PC-3 (cell line): ENCODE measurements around the gene EFCAB12. TPM values are rescaled to one million over a fixed set of nuclear protein-coding genes. Genes with fewer than 3 reads are reported as not detected.

Experiments
- ATAC-seq: fragments of 200-7000 bp; cut with Tn5 transposase; 2 replicates; pipeline ENCODE4 v1.9.1; 2020; ENCODE audit warnings: mild to moderate bottlenecking, moderate library complexity
- BruUV-seq: library from RNA; stranded (reverse); fragments of 400-500 nt; replicated peaks from 2 replicates; lab custom pipeline; 2021; lab: Mats Ljungman, UMichigan
- CTCF ChIA-PET: fragments of 300-600 bp; sonication (Branson Sonifier 250); formaldehyde crosslinking; loops from one replicate; lab custom pipeline; 2022; ENCODE audit warnings: antibody characterized with exemption; lab: Charles Lee
- POLR2A ChIA-PET: fragments of 300-600 bp; sonication (Branson Sonifier 250); formaldehyde crosslinking; loops from one replicate; lab custom pipeline; 2022; ENCODE audit warnings: antibody characterized with exemption; ENCODE audit not compliant: unreplicated experiment; lab: Charles Lee
- DNase-seq: peaks from one replicate; pipeline ENCODE4 v3.0.0-alpha.2; 2015
- H2AFZ ChIP-seq: fragments of 300-600 bp; sonication (generic); 2 replicates; pipeline ENCODE4 v1.6.0; 2016; ENCODE audit warnings: antibody characterized with exemption, low read length
- H3F3A ChIP-seq: fragments of 300-600 bp; sonication (generic); one replicate; pipeline ENCODE4 v1.6.0; 2017; ENCODE audit warnings: antibody characterized with exemption, low read length, control low read depth, mild to moderate bottlenecking; ENCODE audit not compliant: unreplicated experiment
- H3K27ac ChIP-seq: fragments of 300-600 bp; sonication (generic); 2 replicates; pipeline ENCODE4 v1.5.1; 2016; ENCODE audit warnings: mild to moderate bottlenecking, low read length
- H3K27me3 ChIP-seq: fragments of 300-600 bp; sonication (generic); 2 replicates; pipeline ENCODE4 v1.6.1; 2016; ENCODE audit warnings: low read length, mixed read lengths
- H3K36me3 ChIP-seq: fragments of 300-600 bp; sonication (generic); 2 replicates; pipeline ENCODE4 v1.6.1; 2016; ENCODE audit warnings: low read depth, mixed run types, low read length, mixed read lengths
- H3K4me1 ChIP-seq: fragments of 300-600 bp; sonication (generic); 2 replicates; pipeline ENCODE4 v1.5.1; 2016; ENCODE audit warnings: low read length; ENCODE audit not compliant: insufficient read depth
- H3K4me2 ChIP-seq: fragments of 300-600 bp; sonication (generic); 2 replicates; pipeline ENCODE4 v1.6.0; 2016; ENCODE audit warnings: low read length
- H3K4me3 ChIP-seq: fragments of 300-600 bp; sonication (generic); 2 replicates; pipeline ENCODE4 v1.5.1; 2016; ENCODE audit warnings: mild to moderate bottlenecking, low read length, mixed read lengths
- H3K79me2 ChIP-seq: fragments of 300-600 bp; sonication (generic); 2 replicates; pipeline ENCODE4 v1.6.1; 2017; ENCODE audit warnings: low read length, mixed read lengths
- H3K9ac ChIP-seq: fragments of 300-600 bp; sonication (generic); 2 replicates; pipeline ENCODE4 v1.6.0; 2016; ENCODE audit warnings: mild to moderate bottlenecking, low read length
- H3K9me2 ChIP-seq: fragments of 300-600 bp; sonication (generic); replicated peaks from 2 replicates; pipeline ENCODE4 v1.6.1; 2016; ENCODE audit warnings: mixed run types, low read length, mixed read lengths
- H3K9me3 ChIP-seq: fragments of 300-600 bp; sonication (generic); 2 replicates; pipeline ENCODE4 v1.6.1; 2016; ENCODE audit warnings: low read length, mixed read lengths
- H4K20me1 ChIP-seq: fragments of 300-600 bp; sonication (generic); 2 replicates; pipeline ENCODE4 v1.6.1; 2016; ENCODE audit warnings: low read length, mixed read lengths
- CTCF ChIP-seq: fragments of 300-600 bp; sonication (generic); conservative IDR thresholded peaks from 2 replicates; pipeline ENCODE4 v1.5.1; 2017; ENCODE audit warnings: antibody characterized with exemption, low read depth, mild to moderate bottlenecking, low read length
- EZH2 ChIP-seq: fragments of 300-600 bp; sonication (generic); IDR thresholded peaks from one replicate; pipeline ENCODE4 v1.6.1; 2017; ENCODE audit warnings: antibody characterized with exemption, mild to moderate bottlenecking, low read length; ENCODE audit not compliant: unreplicated experiment
- EZH2phosphoT487 ChIP-seq: fragments of 300-600 bp; sonication (generic); IDR thresholded peaks from 2 replicates; pipeline ENCODE4 v1.6.1; 2018; ENCODE audit warnings: mild to moderate bottlenecking, antibody characterized with exemption, low read length, borderline replicate concordance
- intact Hi-C: fragments of 100-400 bp; cut with micrococcal nuclease; formaldehyde crosslinking; loops from 2 replicates; pipeline ENCODE4 v1.9.0; 2023
- total RNA-seq: library from RNA; depleted of rRNA; stranded (reverse); fragments of >200 nt; gene quantifications from 2 replicates; pipeline ENCODE4 v1.2.3, GENCODE V29; 2014

Gene EFCAB12
- total RNA-seq, 1 experiment from 2014 or later: 0.04 TPM

GRCh38 chr3:129412542-129413198 is 15.8 kb downstream of the EFCAB12 start:
- Histone ChIP-seq H3K4me3 (no peak overlapping the region), H2AFZ (no peak overlapping the region), H3K27ac (peak overlapping the region; percentile 90), H3K9me2 (no peaks in the 10 kb centered on the region), H3F3A (no peaks in the 10 kb centered on the region), H3K4me1 (peaks cover 21% of the 10 kb centered on the region; the same call in 1 of the 2 replicates), H3K4me2 (no peak overlapping the region), H3K36me3 (no peaks in the 10 kb centered on the region), H3K79me2 (no peaks in the 10 kb centered on the region), H3K9me3 (no peaks in the 10 kb centered on the region), H4K20me1 (no peaks in the 10 kb centered on the region), H3K27me3 (no peaks in the 10 kb centered on the region), H3K9ac (no peak overlapping the region)
- BruUV-seq: no TSS peak
- ChIA-PET CTCF (no interaction called here), POLR2A (no interaction called here)
- intact Hi-C loops: no loop called here
- DNase-seq (no peak), ATAC-seq (no peak)
- TF ChIP-seq CTCF: no peak
- no peak for TF ChIP-seq EZH2phosphoT487
- no peak for TF ChIP-seq EZH2

- ATAC-seq: no peak
- H3K36me3 ChIP-seq: no peaks in the 10 kb centered on the region
- no peaks in the 10 kb centered on the region for H3F3A ChIP-seq
- BruUV-seq: no TSS peak
- no peak overlapping the region for H3K9ac ChIP-seq
- CTCF ChIA-PET: no interaction called here
- no peak for DNase-seq
- no peaks in the 10 kb centered on the region for H3K27me3 ChIP-seq
- no peaks in the 10 kb centered on the region for H3K79me2 ChIP-seq
- POLR2A ChIA-PET: no interaction called here
- H3K4me3 ChIP-seq: no peak overlapping the region
- H3K4me1 ChIP-seq: peaks cover 21% of the 10 kb centered on the region; the same call in 1 of the 2 replicates
- no peak overlapping the region for H3K4me2 ChIP-seq
- no peaks in the 10 kb centered on the region for H4K20me1 ChIP-seq
- intact Hi-C loops: no loop called here
- H2AFZ ChIP-seq: no peak overlapping the region
- H3K9me2 ChIP-seq: no peaks in the 10 kb centered on the region
- no peak for TF ChIP-seq EZH2
- TF ChIP-seq EZH2phosphoT487: no peak
- TF ChIP-seq CTCF: no peak
- H3K27ac ChIP-seq: no peak overlapping the region
- H3K9me3 ChIP-seq: no peaks in the 10 kb centered on the region
These were observed 17.5 kb downstream of the EFCAB12 start for GRCh38 chr3:129410971-129411370.

- POLR2A ChIA-PET: interaction anchor here (0.6 kb wide), 1 partner anchor 82 kb away, joined by 3 read pairs; no protein-coding TSS in a partner anchor
- intact Hi-C loops: no loop called here
- H3K4me3 ChIP-seq: no peak overlapping the region
These were observed 18.9 kb downstream of the EFCAB12 start for GRCh38 chr3:129409541-129409940.

More at GRCh38 chr3:129409541-129409940, 18.9 kb downstream of the EFCAB12 start:
- Histone ChIP-seq H3K4me1 (peaks cover 19% of the 10 kb centered on the region; the same call in 1 of the 2 replicates), H3F3A (no peaks in the 10 kb centered on the region), H3K79me2 (no peaks in the 10 kb centered on the region), H3K4me2 (no peak overlapping the region), H3K9me3 (no peaks in the 10 kb centered on the region), H3K9me2 (no peaks in the 10 kb centered on the region), H2AFZ (no peak overlapping the region), H3K36me3 (no peaks in the 10 kb centered on the region), H4K20me1 (no peaks in the 10 kb centered on the region), H3K9ac (no peak overlapping the region), H3K27ac (no peak overlapping the region), H3K27me3 (no peaks in the 10 kb centered on the region)
- CTCF ChIA-PET: no interaction called here
- no TSS peak for BruUV-seq
- ATAC-seq (no peak), DNase-seq (no peak)
- TF ChIP-seq EZH2phosphoT487 (no peak), CTCF (no peak), EZH2 (no peak)
